ENCODE measurements around the gene RCAN3. TPM values are rescaled to one million over a fixed set of nuclear protein-coding genes. Genes with fewer than 3 reads are reported as not detected.

RCAN3 gene
- total RNA-seq, 6 experiments from 2014 or later, result 11.9 to 14.5 (median 12.9) TPM

DNA sequence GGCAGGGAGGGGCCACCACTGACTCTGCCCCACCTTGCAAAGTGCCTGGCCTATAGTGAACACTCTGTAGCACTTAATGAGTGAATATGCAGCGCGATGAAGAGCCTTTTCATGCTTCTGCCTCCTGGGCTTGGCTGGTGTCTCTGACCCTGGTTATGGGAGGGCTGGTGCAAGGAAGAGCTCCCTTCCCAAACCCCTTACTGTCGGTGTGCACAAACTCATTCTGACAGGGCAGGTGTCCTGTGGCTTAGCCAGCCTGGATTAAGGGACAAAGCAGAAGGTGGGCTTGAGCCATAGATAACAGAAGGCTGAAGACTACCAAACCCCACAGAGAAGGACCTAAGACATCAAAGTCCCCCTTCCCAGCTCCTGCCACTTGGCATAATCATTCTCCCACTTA lies 51.3 kb downstream of the RCAN3 start:
- peaks cover 10% of the 10 kb centered on the region for H3K4me1 Mint-ChIP-seq (ENCODE audit: low read depth)

DNA sequence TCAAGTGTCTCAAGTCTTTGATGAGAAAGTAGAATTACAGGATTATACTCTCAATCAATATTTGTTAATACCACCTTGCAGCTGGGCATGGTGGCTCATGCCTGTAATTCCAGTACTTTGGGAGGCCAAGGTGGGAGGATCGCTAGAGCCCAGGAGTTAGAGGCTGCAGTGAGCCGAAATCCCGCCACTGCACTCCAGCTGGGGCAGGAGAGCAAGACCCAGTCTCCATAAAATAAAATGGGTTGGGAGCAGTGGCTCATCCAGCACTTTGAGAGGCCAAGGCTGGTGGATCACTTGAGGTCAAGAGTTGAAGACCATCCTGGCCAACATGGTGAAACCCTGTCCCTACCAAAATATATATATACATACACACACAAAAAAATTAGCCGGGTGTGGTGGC lies 52.1 kb downstream of the RCAN3 start:
- Mint-ChIP-seq H3K36me3 (ENCODE audit: low read depth) (no peaks in the 10 kb centered on the region), H3K27me3 (ENCODE audit: insufficient read depth) (peaks cover 44% of the 10 kb centered on the region), H3K4me3 (no peak overlapping the region), H3K27ac (no peak overlapping the region), H3K4me1 (ENCODE audit: low read depth) (peaks cover 15% of the 10 kb centered on the region), H3K9me3 (no peaks in the 10 kb centered on the region)
- TF ChIP-seq, protein P1, sequence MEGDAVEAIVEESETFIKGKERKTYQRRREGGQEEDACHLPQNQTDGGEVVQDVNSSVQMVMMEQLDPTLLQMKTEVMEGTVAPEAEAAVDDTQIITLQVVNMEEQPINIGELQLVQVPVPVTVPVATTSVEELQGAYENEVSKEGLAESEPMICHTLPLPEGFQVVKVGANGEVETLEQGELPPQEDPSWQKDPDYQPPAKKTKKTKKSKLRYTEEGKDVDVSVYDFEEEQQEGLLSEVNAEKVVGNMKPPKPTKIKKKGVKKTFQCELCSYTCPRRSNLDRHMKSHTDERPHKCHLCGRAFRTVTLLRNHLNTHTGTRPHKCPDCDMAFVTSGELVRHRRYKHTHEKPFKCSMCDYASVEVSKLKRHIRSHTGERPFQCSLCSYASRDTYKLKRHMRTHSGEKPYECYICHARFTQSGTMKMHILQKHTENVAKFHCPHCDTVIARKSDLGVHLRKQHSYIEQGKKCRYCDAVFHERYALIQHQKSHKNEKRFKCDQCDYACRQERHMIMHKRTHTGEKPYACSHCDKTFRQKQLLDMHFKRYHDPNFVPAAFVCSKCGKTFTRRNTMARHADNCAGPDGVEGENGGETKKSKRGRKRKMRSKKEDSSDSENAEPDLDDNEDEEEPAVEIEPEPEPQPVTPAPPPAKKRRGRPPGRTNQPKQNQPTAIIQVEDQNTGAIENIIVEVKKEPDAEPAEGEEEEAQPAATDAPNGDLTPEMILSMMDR (IDR thresholded peaks at IDR 0.05), result no peak
- DNase-seq, result no peak

More for the DNA sequence above, 51.3 kb downstream of the RCAN3 start:
- DNase-seq, result no peak
- H3K27ac Mint-ChIP-seq, result no peak overlapping the region
- H3K36me3 Mint-ChIP-seq (ENCODE audit: low read depth), result no peaks in the 10 kb centered on the region
- peaks cover 49% of the 10 kb centered on the region for H3K27me3 Mint-ChIP-seq (ENCODE audit: insufficient read depth)
- no peak overlapping the region for H3K4me3 Mint-ChIP-seq
- no peaks in the 10 kb centered on the region for H3K9me3 Mint-ChIP-seq
- TF ChIP-seq, protein P1 (IDR thresholded peaks at IDR 0.05), result no peak

DNA sequence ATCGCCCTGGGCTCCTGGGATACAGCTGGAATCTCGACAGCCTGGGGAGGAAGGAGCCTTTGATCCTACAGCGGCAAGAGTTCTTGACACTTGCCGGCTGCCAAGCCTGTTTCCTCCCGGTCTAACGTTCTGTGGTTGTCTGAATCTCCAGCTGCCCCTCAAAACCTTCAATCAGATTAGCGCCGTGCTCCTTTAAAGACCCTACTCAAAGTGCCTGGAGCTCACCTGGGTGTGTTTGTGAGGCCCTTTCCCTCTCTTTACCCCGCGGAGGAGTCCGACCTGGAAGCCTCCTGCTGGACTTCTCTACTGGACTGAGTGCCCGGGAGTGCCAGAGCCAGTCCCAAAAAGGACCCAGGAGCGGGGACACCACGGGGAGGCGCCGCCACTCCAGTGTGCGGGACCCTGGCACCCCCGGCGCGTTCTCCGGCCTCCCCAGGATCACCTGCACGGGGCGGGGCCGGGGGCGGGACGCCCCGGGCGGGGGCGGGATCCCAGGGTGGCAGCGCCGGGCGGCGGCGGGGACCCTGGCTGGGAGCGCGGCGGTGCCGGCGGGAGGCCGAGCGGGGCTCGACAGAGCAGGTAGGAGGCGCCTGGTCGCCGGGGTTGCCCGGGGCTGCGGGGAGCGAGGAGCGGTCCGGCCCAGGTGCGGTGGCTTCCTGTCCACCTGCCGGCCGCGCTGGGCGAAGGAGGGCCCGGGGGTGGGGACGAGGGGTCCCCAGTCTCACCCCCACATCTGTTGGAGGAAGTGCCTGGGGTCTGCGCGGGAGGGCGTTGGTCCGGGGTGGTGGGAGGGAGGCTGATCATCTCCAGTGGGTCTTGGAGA lies 53.2 kb downstream of the RCAN3 start, which contains the start of gene NCMAP:
Gene NCMAP, plus strand, starts transcription at position 497 of the 823 bp plus-strand sequence. CDS start 39,344 bp downstream, outside the sequence.
- Mint-ChIP-seq H3K9me3 (no peaks in the 10 kb centered on the region), H3K4me3 (no peak within 1 kb of the TSS), H3K36me3 (ENCODE audit: low read depth) (no peaks in the 10 kb centered on the region), H3K27me3 (ENCODE audit: insufficient read depth) (peaks cover 40% of the 10 kb centered on the region), H3K4me1 (ENCODE audit: low read depth) (peaks cover 15% of the 10 kb centered on the region), H3K27ac (no peak within 1 kb of the TSS)
- TF ChIP-seq, protein P1 (IDR thresholded peaks at IDR 0.05), result no peak
- no peak for DNase-seq

DNA sequence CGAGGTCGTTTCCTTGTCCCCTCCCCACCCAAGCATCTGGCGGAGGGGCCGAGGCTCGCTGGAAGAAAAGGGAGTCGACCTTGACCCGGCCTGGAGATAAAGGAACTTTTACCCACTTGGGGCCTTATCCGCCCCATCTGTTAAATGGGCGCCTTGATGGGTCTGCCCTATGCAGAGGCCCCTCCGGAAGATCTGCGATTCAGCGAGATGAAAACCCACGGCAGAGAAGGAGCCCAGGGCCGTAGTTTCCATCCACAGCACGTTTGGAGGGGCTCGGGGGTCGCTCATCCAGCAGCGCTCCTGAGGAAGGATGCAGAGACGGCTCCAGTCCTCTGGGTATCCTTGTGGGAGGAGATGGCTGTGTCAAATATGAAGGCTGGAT lies 53.8 kb downstream of the RCAN3 start:
- H3K4me1 Mint-ChIP-seq (ENCODE audit: low read depth), result peaks cover 15% of the 10 kb centered on the region
- no peaks in the 10 kb centered on the region for H3K36me3 Mint-ChIP-seq (ENCODE audit: low read depth)
- peaks cover 37% of the 10 kb centered on the region for H3K27me3 Mint-ChIP-seq (ENCODE audit: insufficient read depth)
- no peak overlapping the region for H3K4me3 Mint-ChIP-seq
- no peaks in the 10 kb centered on the region for H3K9me3 Mint-ChIP-seq
- no peak for DNase-seq
- TF ChIP-seq, protein P1 (IDR thresholded peaks at IDR 0.05), result no peak
- no peak overlapping the region for H3K27ac Mint-ChIP-seq

DNA sequence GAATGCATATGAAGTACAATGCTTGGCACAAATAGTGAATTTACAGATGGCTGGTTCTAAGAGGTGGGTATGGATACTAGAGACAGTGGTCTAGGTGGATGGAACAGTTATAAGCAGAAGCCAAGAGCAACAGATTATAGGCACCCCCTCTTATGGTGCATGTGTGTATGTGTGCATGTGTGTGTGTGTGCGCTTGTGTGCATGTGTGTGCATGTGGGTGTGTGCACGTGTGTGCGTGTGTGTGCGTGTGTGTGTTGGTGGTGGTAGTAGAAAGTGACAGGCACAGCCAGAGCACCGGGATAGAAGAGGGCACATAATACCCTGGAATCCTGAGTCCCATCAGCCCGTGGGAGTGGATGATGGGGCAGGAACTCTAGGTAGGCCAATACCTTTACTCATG lies 54.6 kb downstream of the RCAN3 start:
- H3K4me1 Mint-ChIP-seq (ENCODE audit: low read depth), result peaks cover 13% of the 10 kb centered on the region
- TF ChIP-seq, protein P1 (IDR thresholded peaks at IDR 0.05), result no peak
- no peak overlapping the region for H3K27ac Mint-ChIP-seq
- H3K9me3 Mint-ChIP-seq, result no peaks in the 10 kb centered on the region
- no peak overlapping the region for H3K4me3 Mint-ChIP-seq
- H3K36me3 Mint-ChIP-seq (ENCODE audit: low read depth), result no peaks in the 10 kb centered on the region
- peaks cover 34% of the 10 kb centered on the region for H3K27me3 Mint-ChIP-seq (ENCODE audit: insufficient read depth)
- no peak for DNase-seq

Data from HFFc6 (cell line).